GM21381 (cell line): ENCODE data around the gene GLUD1.
"Not testable (repeated sequence)": the region's sequence is repeated elsewhere in the genome, so short reads cannot be mapped to it uniquely, and the experiment has no call there.

Experiments used
- ATAC-seq: cut with Tn5 transposase; IDR thresholded peaks from one replicate; pipeline ENCODE4 v1.9.1; 2021; ENCODE audit warnings: mild to moderate bottlenecking, moderate library complexity; ENCODE audit not compliant: unreplicated experiment

GLUD1 gene

GRCh38 chr10:87092376-87092860, 2.2 kb downstream of the GLUD1 start:
- no peak for ATAC-seq

GRCh38 chr10:87090779-87091178, 3.9 kb downstream of the GLUD1 start:
- ATAC-seq, result no peak

- ATAC-seq, result no peak
Measured at GRCh38 chr10:87089746-87090145, 4.9 kb downstream of the GLUD1 start.

- ATAC-seq, result no peak
Measured at GRCh38 chr10:87085537-87085936, 9.1 kb downstream of the GLUD1 start.

GRCh38 chr10:87084291-87084782, 10.3 kb downstream of the GLUD1 start:
- ATAC-seq, result peak; percentile 64

- peak; percentile 37 for ATAC-seq
Measured at GRCh38 chr10:87083576-87084290, 10.9 kb downstream of the GLUD1 start.

- not testable (repeated sequence) for ATAC-seq
Measured at GRCh38 chr10:87082219-87082618, 12.4 kb downstream of the GLUD1 start.

GRCh38 chr10:87081574-87081973, 13.1 kb downstream of the GLUD1 start:
- ATAC-seq, result not testable (repeated sequence)

GRCh38 chr10:87080621-87081020, 14.0 kb downstream of the GLUD1 start:
- not testable (repeated sequence) for ATAC-seq

- no peak for ATAC-seq
Measured at GRCh38 chr10:87079106-87079836, 15.4 kb downstream of the GLUD1 start.

GRCh38 chr10:87076421-87076820, 18.2 kb downstream of the GLUD1 start:
- not testable (repeated sequence) for ATAC-seq

- ATAC-seq, result no peak
Measured at GRCh38 chr10:87072449-87072848, 22.2 kb downstream of the GLUD1 start.

GRCh38 chr10:87068281-87068680, 26.4 kb downstream of the GLUD1 start:
- ATAC-seq, result no peak

- ATAC-seq, result no peak
Measured at GRCh38 chr10:87066865-87067264, 27.8 kb downstream of the GLUD1 start.

- ATAC-seq, result no peak
Measured at GRCh38 chr10:87066178-87066577, 28.5 kb downstream of the GLUD1 start.

- no peak for ATAC-seq
Measured at GRCh38 chr10:87064651-87065050, 30.0 kb downstream of the GLUD1 start.

GRCh38 chr10:87060280-87060928, 34.2 kb downstream of the GLUD1 start:
- no peak for ATAC-seq

- ATAC-seq, result no peak
Measured at GRCh38 chr10:87059401-87059800, 35.2 kb downstream of the GLUD1 start.

- ATAC-seq, result no peak
Measured at GRCh38 chr10:87058171-87058570, 36.5 kb downstream of the GLUD1 start.

GRCh38 chr10:87054373-87055295, 40.0 kb downstream of the GLUD1 start:
- ATAC-seq, result no peak
